HEK293T (cell line): Measurements from ENCODE around the gene PLCH2.

Source experiments
- ARNT ChIP-seq: fragments of 450-650 bp; IDR thresholded peaks from 2 replicates; pipeline ENCODE4 v1.6.1; 2017; ENCODE audit warnings: mild to moderate bottlenecking
- BHLHE40 ChIP-seq: fragments of 450-650 bp; IDR thresholded peaks from 2 replicates; pipeline ENCODE4 v1.6.1; 2016; ENCODE audit warnings: mild to moderate bottlenecking, moderate library complexity, borderline replicate concordance
- ELF4 ChIP-seq: fragments of 450-650 bp; IDR thresholded peaks from 2 replicates; pipeline ENCODE4 v1.6.1; 2017; ENCODE audit warnings: antibody characterized with exemption
- FOXA1 ChIP-seq: fragments of 450-650 bp; IDR thresholded peaks from 2 replicates; pipeline ENCODE4 v1.6.1; 2016; ENCODE audit warnings: mild to moderate bottlenecking
- FOXK2 ChIP-seq: fragments of 450-650 bp; IDR thresholded peaks from 2 replicates; pipeline ENCODE4 v1.6.1; 2016; ENCODE audit warnings: mild to moderate bottlenecking
- FOXM1 ChIP-seq: fragments of 450-650 bp; IDR thresholded peaks from 2 replicates; pipeline ENCODE4 v1.6.1; 2017; ENCODE audit warnings: mild to moderate bottlenecking, borderline replicate concordance
- HDGF ChIP-seq: fragments of 450-650 bp; IDR thresholded peaks from 2 replicates; pipeline ENCODE4 v1.6.1; 2017; ENCODE audit warnings: antibody characterized with exemption, borderline replicate concordance
- L3MBTL2 ChIP-seq: fragments of 450-650 bp; conservative IDR thresholded peaks from 2 replicates; pipeline ENCODE4 v1.6.1; 2016; ENCODE audit warnings: mild to moderate bottlenecking
- SP1 ChIP-seq: fragments of 450-650 bp; IDR thresholded peaks from 2 replicates; pipeline ENCODE4 v1.6.1; 2017
- SUZ12 ChIP-seq: fragments of 450-650 bp; IDR thresholded peaks from 2 replicates; pipeline ENCODE4 v1.6.1; 2016; ENCODE audit warnings: mild to moderate bottlenecking
- TARDBP ChIP-seq: fragments of 450-650 bp; IDR thresholded peaks from 2 replicates; pipeline ENCODE4 v1.6.1; 2016
- ZNF384 ChIP-seq: fragments of 450-650 bp; IDR thresholded peaks from 2 replicates; pipeline ENCODE4 v1.6.1; 2016
- TF ChIP-seq, protein P1 (sequence below): fragments of 450-650 bp; IDR thresholded peaks from 2 replicates; pipeline ENCODE4 v1.6.1; 2016

DNA sequence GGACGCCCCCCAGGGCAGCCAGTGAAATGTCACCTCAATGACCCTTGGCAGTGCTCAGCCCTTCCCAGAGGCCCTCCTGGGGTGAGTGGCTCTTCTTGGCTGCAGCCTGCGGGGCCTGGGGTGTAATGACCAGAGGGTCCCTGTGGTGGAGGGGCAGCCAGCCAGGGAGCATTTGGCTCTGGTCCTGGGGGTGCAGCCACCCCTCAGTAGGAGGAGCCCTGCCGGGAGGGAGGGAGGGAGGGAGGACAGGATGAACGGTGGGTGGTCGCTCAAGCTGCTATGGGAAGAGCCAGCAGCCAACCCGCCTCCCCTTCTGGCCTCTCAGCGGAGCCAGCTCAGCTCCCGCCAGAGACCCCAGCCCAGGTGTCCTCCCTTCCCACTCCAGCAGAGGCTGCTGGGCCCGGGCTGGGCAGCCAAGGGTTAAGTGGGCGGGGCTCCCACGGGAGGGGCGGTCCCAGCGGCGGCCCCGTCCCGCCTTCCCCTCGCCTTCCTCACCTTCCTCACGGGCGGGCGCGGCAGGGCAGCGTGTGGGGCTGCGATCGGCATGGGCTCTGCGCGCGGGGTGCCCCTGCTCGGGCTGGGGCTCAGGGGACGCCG, 9.0 kb upstream of the PLCH2 start:
- TF ChIP-seq ELF4 (no peak), ARNT (no peak), TARDBP (no peak), SP1 (peak; percentile 63), FOXA1 (no peak), HDGF (no peak), FOXM1 (no peak), BHLHE40 (no peak), ZNF384 (no peak), FOXK2 (no peak), L3MBTL2 (no peak), SUZ12 (no peak)
- TF ChIP-seq, protein P1, sequence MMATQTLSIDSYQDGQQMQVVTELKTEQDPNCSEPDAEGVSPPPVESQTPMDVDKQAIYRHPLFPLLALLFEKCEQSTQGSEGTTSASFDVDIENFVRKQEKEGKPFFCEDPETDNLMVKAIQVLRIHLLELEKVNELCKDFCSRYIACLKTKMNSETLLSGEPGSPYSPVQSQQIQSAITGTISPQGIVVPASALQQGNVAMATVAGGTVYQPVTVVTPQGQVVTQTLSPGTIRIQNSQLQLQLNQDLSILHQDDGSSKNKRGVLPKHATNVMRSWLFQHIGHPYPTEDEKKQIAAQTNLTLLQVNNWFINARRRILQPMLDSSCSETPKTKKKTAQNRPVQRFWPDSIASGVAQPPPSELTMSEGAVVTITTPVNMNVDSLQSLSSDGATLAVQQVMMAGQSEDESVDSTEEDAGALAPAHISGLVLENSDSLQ, result no peak
